ENCODE measurements around the gene SLC5A8. TPM values are rescaled to one million over a fixed set of nuclear protein-coding genes. Genes with fewer than 3 reads are reported as not detected.
A peak's percentile ranks its signal among the peaks of the same experiment; 100 is the strongest.

Gene SLC5A8
- total RNA-seq = not detected in 2 replicates

GRCh38 chr12:101209319-101210302 is at the start of gene SLC5A8:
SLC5A8 (minus strand) TSS chr12:101210238; CDS start chr12:101209848, 390 bp downstream.
- no peak for TF ChIP-seq CTCF (IDR thresholded peaks at IDR 0.05; ENCODE audit: insufficient read depth, low read length, poor library complexity, severe bottlenecking)
- DNase-seq (ENCODE audit: low read depth) = no peak
- Histone ChIP-seq H3K4me3 (ENCODE audit: low read depth, low read length) (peak within 1 kb of the TSS; percentile 19), H3K27me3 (ENCODE audit: control insufficient read depth, insufficient read depth, low read length) (peaks cover 14% of the 10 kb centered on the region), H3K36me3 (ENCODE audit: control insufficient read depth, insufficient read depth, low read length) (no peaks in the 10 kb centered on the region)

- TF ChIP-seq CTCF (IDR thresholded peaks at IDR 0.05; ENCODE audit: insufficient read depth, low read length, poor library complexity, severe bottlenecking) = no peak
- Histone ChIP-seq H3K36me3 (ENCODE audit: control insufficient read depth, insufficient read depth, low read length) (no peaks in the 10 kb centered on the region), H3K27me3 (ENCODE audit: control insufficient read depth, insufficient read depth, low read length) (no peaks in the 10 kb centered on the region), H3K4me3 (ENCODE audit: low read depth, low read length) (no peak overlapping the region)
- no peak for DNase-seq (ENCODE audit: low read depth)
Observed at GRCh38 chr12:101257357-101257756, 47.3 kb upstream of the SLC5A8 start.

- H3K4me3 ChIP-seq (ENCODE audit: low read depth, low read length) = no peak overlapping the region
- no peak for TF ChIP-seq CTCF (IDR thresholded peaks at IDR 0.05; ENCODE audit: insufficient read depth, low read length, poor library complexity, severe bottlenecking)
- DNase-seq (ENCODE audit: low read depth) = no peak
- H3K36me3 ChIP-seq (ENCODE audit: control insufficient read depth, insufficient read depth, low read length) = no peaks in the 10 kb centered on the region
- H3K27me3 ChIP-seq (ENCODE audit: control insufficient read depth, insufficient read depth, low read length) = no peaks in the 10 kb centered on the region
Observed at GRCh38 chr12:101256266-101256665, 46.2 kb upstream of the SLC5A8 start.

- TF ChIP-seq CTCF (IDR thresholded peaks at IDR 0.05; ENCODE audit: insufficient read depth, low read length, poor library complexity, severe bottlenecking) = no peak
- DNase-seq (ENCODE audit: low read depth) = no peak
Observed at GRCh38 chr12:101243616-101244015, 33.6 kb upstream of the SLC5A8 start.

GRCh38 chr12:101243074-101243473 is 33.0 kb upstream of the SLC5A8 start:
- Histone ChIP-seq H3K27me3 (ENCODE audit: control insufficient read depth, insufficient read depth, low read length) (no peaks in the 10 kb centered on the region), H3K36me3 (ENCODE audit: control insufficient read depth, insufficient read depth, low read length) (no peaks in the 10 kb centered on the region), H3K4me3 (ENCODE audit: low read depth, low read length) (no peak overlapping the region)
- no peak for DNase-seq (ENCODE audit: low read depth)
- TF ChIP-seq CTCF (IDR thresholded peaks at IDR 0.05; ENCODE audit: insufficient read depth, low read length, poor library complexity, severe bottlenecking) = no peak

More at GRCh38 chr12:101243616-101244015, 33.6 kb upstream of the SLC5A8 start:
- no peaks in the 10 kb centered on the region for H3K27me3 ChIP-seq (ENCODE audit: control insufficient read depth, insufficient read depth, low read length)
- H3K4me3 ChIP-seq (ENCODE audit: low read depth, low read length) = no peak overlapping the region
- no peaks in the 10 kb centered on the region for H3K36me3 ChIP-seq (ENCODE audit: control insufficient read depth, insufficient read depth, low read length)
